ENCODE measurements around the gene RAI1.

Gene RAI1

GRCh38 chr17:17758941-17759563 is 77.8 kb downstream of the RAI1 start:
- no peak overlapping the region for H3K27ac ChIP-seq
- intact Hi-C loops (cut with DNase I; ENCODE audit: low total_unique reads) = no loop called here
- DNase-seq = no peak
- H3K4me1 ChIP-seq = no peaks in the 10 kb centered on the region
- no peaks in the 10 kb centered on the region for H3K36me3 ChIP-seq
- H3K27me3 ChIP-seq = no peaks in the 10 kb centered on the region
- no peaks in the 10 kb centered on the region for H3K9me3 ChIP-seq
- TF ChIP-seq, protein P1, sequence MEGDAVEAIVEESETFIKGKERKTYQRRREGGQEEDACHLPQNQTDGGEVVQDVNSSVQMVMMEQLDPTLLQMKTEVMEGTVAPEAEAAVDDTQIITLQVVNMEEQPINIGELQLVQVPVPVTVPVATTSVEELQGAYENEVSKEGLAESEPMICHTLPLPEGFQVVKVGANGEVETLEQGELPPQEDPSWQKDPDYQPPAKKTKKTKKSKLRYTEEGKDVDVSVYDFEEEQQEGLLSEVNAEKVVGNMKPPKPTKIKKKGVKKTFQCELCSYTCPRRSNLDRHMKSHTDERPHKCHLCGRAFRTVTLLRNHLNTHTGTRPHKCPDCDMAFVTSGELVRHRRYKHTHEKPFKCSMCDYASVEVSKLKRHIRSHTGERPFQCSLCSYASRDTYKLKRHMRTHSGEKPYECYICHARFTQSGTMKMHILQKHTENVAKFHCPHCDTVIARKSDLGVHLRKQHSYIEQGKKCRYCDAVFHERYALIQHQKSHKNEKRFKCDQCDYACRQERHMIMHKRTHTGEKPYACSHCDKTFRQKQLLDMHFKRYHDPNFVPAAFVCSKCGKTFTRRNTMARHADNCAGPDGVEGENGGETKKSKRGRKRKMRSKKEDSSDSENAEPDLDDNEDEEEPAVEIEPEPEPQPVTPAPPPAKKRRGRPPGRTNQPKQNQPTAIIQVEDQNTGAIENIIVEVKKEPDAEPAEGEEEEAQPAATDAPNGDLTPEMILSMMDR (IDR thresholded peaks at IDR 0.05) = no peak
- no peak overlapping the region for H3K4me3 ChIP-seq

DNA sequence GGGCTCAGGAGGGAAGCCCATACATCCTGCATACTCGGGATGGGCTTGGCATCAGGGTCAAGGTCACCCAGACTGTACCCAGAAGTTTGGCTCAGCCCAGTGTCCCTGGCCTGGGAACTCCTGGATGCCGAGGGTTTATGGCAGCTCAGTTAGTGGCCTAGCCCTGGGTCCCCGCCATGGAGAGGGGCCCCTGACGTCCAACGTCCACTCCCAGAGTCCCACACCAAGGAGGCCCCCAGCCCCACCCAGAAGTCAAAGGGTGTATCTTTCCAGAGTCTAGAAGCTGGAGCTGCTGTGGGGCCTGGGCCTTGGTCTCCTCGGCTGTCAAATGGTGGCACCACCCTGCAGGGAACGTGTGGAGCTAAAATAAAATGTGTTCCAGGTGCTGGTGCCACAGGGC is 79.1 kb downstream of the RAI1 start:
- no peaks in the 10 kb centered on the region for H3K9me3 ChIP-seq
- TF ChIP-seq, protein P1 (IDR thresholded peaks at IDR 0.05) = no peak
- H3K4me3 ChIP-seq = no peak overlapping the region
- H3K4me1 ChIP-seq = no peaks in the 10 kb centered on the region
- H3K27ac ChIP-seq = no peak overlapping the region
- no peaks in the 10 kb centered on the region for H3K27me3 ChIP-seq
- intact Hi-C loops (cut with DNase I; ENCODE audit: low total_unique reads) = no loop called here
- peaks cover 0 to under 1% (median 0%) of the 10 kb centered on the region in 3 donors for H3K36me3 ChIP-seq
- DNase-seq = no peak

- no peaks in the 10 kb centered on the region for H3K4me1 ChIP-seq
- H3K27ac ChIP-seq = no peak overlapping the region
- no peaks in the 10 kb centered on the region for H3K27me3 ChIP-seq
- no peaks in the 10 kb centered on the region for H3K9me3 ChIP-seq
- H3K4me3 ChIP-seq = no peak overlapping the region
- H3K36me3 ChIP-seq = peaks cover 0 to 6% (median 0%) of the 10 kb centered on the region in 3 donors
- DNase-seq = no peak
- intact Hi-C loops (cut with DNase I; ENCODE audit: low total_unique reads) = no loop called here
- TF ChIP-seq, protein P1 (IDR thresholded peaks at IDR 0.05) = no peak
These were observed 79.8 kb downstream of the RAI1 start for GRCh38 chr17:17760872-17761550.

- intact Hi-C loops (cut with DNase I; ENCODE audit: low total_unique reads) = no loop called here
- TF ChIP-seq, protein P1 (IDR thresholded peaks at IDR 0.05) = no peak
- no peak for DNase-seq
- H3K4me1 ChIP-seq = no peaks in the 10 kb centered on the region
- no peaks in the 10 kb centered on the region for H3K27me3 ChIP-seq
- no peak overlapping the region for H3K27ac ChIP-seq
- no peak overlapping the region for H3K4me3 ChIP-seq
- H3K9me3 ChIP-seq = no peaks in the 10 kb centered on the region
- H3K36me3 ChIP-seq = peaks cover 0 to 6% (median 0%) of the 10 kb centered on the region in 3 donors
These were observed 80.9 kb downstream of the RAI1 start for GRCh38 chr17:17761894-17762743.

- H3K27ac ChIP-seq = no peak overlapping the region
- TF ChIP-seq, protein P1 (IDR thresholded peaks at IDR 0.05) = no peak
- H3K4me1 ChIP-seq = peaks cover 0 to 4% (median 0%) of the 10 kb centered on the region in 4 donors
- DNase-seq = no peak
- intact Hi-C loops (cut with DNase I; ENCODE audit: low total_unique reads) = no loop called here
- H3K9me3 ChIP-seq = no peaks in the 10 kb centered on the region
- no peak overlapping the region for H3K4me3 ChIP-seq
- H3K36me3 ChIP-seq = peaks cover 0 to 6% (median 0%) of the 10 kb centered on the region in 3 donors
- no peaks in the 10 kb centered on the region for H3K27me3 ChIP-seq
These were observed 81.5 kb downstream of the RAI1 start for GRCh38 chr17:17762744-17763105.

All from tibial artery (tissue), 4 donors.